IMR-90 (cell line): ENCODE results near the gene SLC6A3. TPM values are rescaled to one million over a fixed set of nuclear protein-coding genes. Genes with fewer than 3 reads are reported as not detected.

Experiments
- ATAC-seq: fragments of 200-7000 bp; cut with Tn5 transposase; 2 replicates; pipeline ENCODE4 v1.9.1; 2020; ENCODE audit warnings: low read depth, mild to moderate bottlenecking, moderate library complexity
- BruUV-seq: library from RNA; stranded (reverse); fragments of 400-500 nt; replicated peaks from 2 replicates; lab custom pipeline; 2021; lab: Mats Ljungman, UMichigan
- CTCF ChIA-PET: fragments of 300-600 bp; formaldehyde crosslinking; extraction: SDS; loops from one replicate; lab custom pipeline; 2021; ENCODE audit warnings: antibody characterized with exemption; lab: Yijun Ruan, JAX
- POLR2A ChIA-PET: fragments of 300-600 bp; sonication (Branson Sonifier 250); formaldehyde crosslinking; loops from one replicate; lab custom pipeline; 2022; ENCODE audit warnings: antibody characterized with exemption; ENCODE audit not compliant: unreplicated experiment; lab: Charles Lee
- DNase-seq: peaks from one replicate; pipeline ENCODE4 v3.0.0; 2013
- H2AFZ ChIP-seq: replicated peaks from 2 replicates; pipeline ENCODE3; 2013; ENCODE audit warnings: low read length, mild to moderate bottlenecking; ENCODE audit not compliant: poor library complexity
- H2AK5ac ChIP-seq: 2 replicates; pipeline ENCODE4 v1.6.1; 2013; ENCODE audit warnings: low read depth, low read length, inconsistent platforms
- H2AK9ac ChIP-seq: replicated peaks from 2 replicates; pipeline ENCODE3; 2013; ENCODE audit warnings: mild to moderate bottlenecking, low read depth, low read length, moderate library complexity; ENCODE audit not compliant: poor library complexity
- H2BK120ac ChIP-seq: 2 replicates; pipeline ENCODE4 v1.6.1; 2013; ENCODE audit warnings: low read depth, low read length, inconsistent platforms
- H2BK15ac ChIP-seq: 3 replicates; pipeline ENCODE4 v1.6.1; 2013; ENCODE audit warnings: low read depth, low read length, inconsistent platforms
- H2BK20ac ChIP-seq: 2 replicates; pipeline ENCODE4 v1.6.1; 2013; ENCODE audit warnings: low read depth, mild to moderate bottlenecking, inconsistent platforms, low read length, moderate library complexity
- H2BK5ac ChIP-seq: 2 replicates; pipeline ENCODE4 v1.6.1; 2013; ENCODE audit warnings: mild to moderate bottlenecking, low read depth, low read length, inconsistent platforms; ENCODE audit not compliant: poor library complexity, severe bottlenecking
- H3K14ac ChIP-seq: replicated peaks from 2 replicates; pipeline ENCODE4 v1.6.1; 2013; ENCODE audit warnings: low read depth, low read length, inconsistent platforms
- H3K18ac ChIP-seq: 2 replicates; pipeline ENCODE4 v1.6.1; 2013; ENCODE audit warnings: low read depth, low read length, control low read depth
- H3K23ac ChIP-seq: 2 replicates; pipeline ENCODE4 v1.6.1; 2013; ENCODE audit warnings: low read depth, low read length, inconsistent platforms
- H3K27ac ChIP-seq: 2 replicates; pipeline ENCODE4 v1.5.1; 2013; ENCODE audit warnings: mild to moderate bottlenecking, control low read depth, low read length; ENCODE audit not compliant: insufficient read depth
- H3K27me3 ChIP-seq: 2 replicates; pipeline ENCODE4 v1.6.1; 2013; ENCODE audit warnings: low read length; ENCODE audit not compliant: control insufficient read depth, insufficient read depth
- H3K36me3 ChIP-seq: 2 replicates; pipeline ENCODE4 v1.6.1; 2013; ENCODE audit warnings: low read length, mixed read lengths; ENCODE audit not compliant: control insufficient read depth, insufficient read depth
- H3K4ac ChIP-seq: 2 replicates; pipeline ENCODE4 v1.6.1; 2013; ENCODE audit warnings: low read depth, low read length, inconsistent platforms
- H3K4me1 ChIP-seq: 2 replicates; pipeline ENCODE4 v1.6.1; 2013; ENCODE audit warnings: low read length, mixed read lengths; ENCODE audit not compliant: control insufficient read depth, insufficient read depth
- H3K4me2 ChIP-seq: 2 replicates; pipeline ENCODE4 v1.6.1; 2013; ENCODE audit warnings: low read depth, mild to moderate bottlenecking, control low read depth, low read length, moderate library complexity
- H3K4me3 ChIP-seq: 2 replicates; pipeline ENCODE4 v1.5.1; 2013; ENCODE audit warnings: low read depth, mild to moderate bottlenecking, control low read depth, low read length, moderate library complexity; ENCODE audit not compliant: insufficient read depth
- H3K56ac ChIP-seq: 2 replicates; pipeline ENCODE4 v1.6.1; 2013; ENCODE audit warnings: low read length, inconsistent platforms; ENCODE audit not compliant: insufficient read depth; ENCODE audit errors: extremely low read depth
- H3K79me1 ChIP-seq, 2 experiments: 2 replicates each; pipeline ENCODE4 v1.6.1; 2013; ENCODE audit warnings: low read length in 2 of 2, inconsistent platforms in 1 of 2, low read depth in 1 of 2
- H3K9ac ChIP-seq: 2 replicates; pipeline ENCODE4 v1.6.1; 2013; ENCODE audit warnings: low read depth, low read length, control low read depth
- H3K9me1 ChIP-seq: 2 replicates; pipeline ENCODE4 v1.6.1; 2013; ENCODE audit warnings: low read length, inconsistent platforms; ENCODE audit not compliant: insufficient read depth
- H3K9me3 ChIP-seq: 2 replicates; pipeline ENCODE4 v1.6.1; 2013; ENCODE audit warnings: low read length; ENCODE audit not compliant: control insufficient read depth, insufficient read depth
- H4K20me1 ChIP-seq: 2 replicates; pipeline ENCODE4 v1.6.1; 2013; ENCODE audit warnings: low read length, inconsistent platforms; ENCODE audit not compliant: insufficient read depth
- H4K5ac ChIP-seq: 2 replicates; pipeline ENCODE4 v1.6.1; 2013; ENCODE audit warnings: mild to moderate bottlenecking, low read depth, low read length, control low read depth
- H4K8ac ChIP-seq, 2 experiments: 2 replicates each; pipeline ENCODE4 v1.6.1; 2013; ENCODE audit warnings: low read depth in 2 of 2, low read length in 2 of 2, control low read depth in 1 of 2, inconsistent platforms in 1 of 2
- H4K91ac ChIP-seq: 2 replicates; pipeline ENCODE4 v1.6.1; 2013; ENCODE audit warnings: low read depth, low read length, inconsistent platforms; ENCODE audit not compliant: insufficient read depth
- CEBPB ChIP-seq: IDR thresholded peaks from 2 replicates; pipeline ENCODE4 v1.6.1; 2012; ENCODE audit warnings: low read depth, low read length, improper control_type of control experiment
- CHD1 ChIP-seq: IDR thresholded peaks from 2 replicates; pipeline ENCODE4 v1.6.1; 2012; ENCODE audit warnings: low read depth, low read length, improper control_type of control experiment
- MAZ ChIP-seq: IDR thresholded peaks from 2 replicates; pipeline ENCODE4 v1.6.1; 2012; ENCODE audit warnings: low read depth, mild to moderate bottlenecking, low read length, improper control_type of control experiment, moderate library complexity, borderline replicate concordance
- RFX5 ChIP-seq: IDR thresholded peaks from 2 replicates; pipeline ENCODE4 v1.8.0; 2012; ENCODE audit warnings: low read depth, mild to moderate bottlenecking, low read length, moderate library complexity
- USF2 ChIP-seq: fragments of 150-350 bp; IDR thresholded peaks from 2 replicates; pipeline ENCODE4 v1.6.1; 2017; ENCODE audit warnings: mild to moderate bottlenecking, antibody characterized with exemption, low read length, low read depth
- WGBS, 2 experiments: methylation state at CpG; one replicate each; pipeline versions ENCODE4 v1.1.5 to v1.1.7; 2013; ENCODE audit warnings: missing lambda C conversion rate in 2 of 2; ENCODE audit not compliant: insufficient read length in 1 of 2; ENCODE audit errors: extremely low coverage in 2 of 2; 5-methylcytosine and 5-hydroxymethylcytosine counted together
- dilution Hi-C: fragments of 300-500 bp; cut with HindIII; formaldehyde crosslinking; loops from one replicate; pipeline ENCODE4 v1.14.3; 2018; ENCODE audit warnings: low sequenced_read_pairs; ENCODE audit not compliant: unreplicated experiment
- in situ Hi-C: fragments of 300-500 bp; cut with MboI; formaldehyde crosslinking; loops from 3 replicates; pipeline ENCODE4 v1.14.3; 2019; ENCODE audit warnings: low sequenced_read_pairs, inconsistent platforms, mixed read lengths
- intact Hi-C: fragments of 100-400 bp; cut with micrococcal nuclease; formaldehyde crosslinking; loops from 2 replicates; pipeline ENCODE4 v1.10.0; 2022
- polyA plus RNA-seq, 3 experiments: library from polyadenylated mRNA; depleted of rRNA; stranded (reverse); fragments of >200 nt; gene quantifications; 2 replicates each; pipeline ENCODE4 v1.2.3, GENCODE V29; 2012; ENCODE audit warnings: low replicate concordance in 1 of 3
- total RNA-seq: library from RNA; depleted of rRNA; stranded (reverse); fragments of >200 nt; gene quantifications from 2 replicates; pipeline ENCODE4 v1.2.3, GENCODE V29; 2012

Gene SLC6A3
- total and polyA plus RNA-seq, 2 of the 4 experiments (the other 2 are of a cell fraction) = not detected

GRCh38 chr5:1364211-1364610 is 81.0 kb downstream of the SLC6A3 start:
- no peak overlapping the region for H2AK9ac ChIP-seq
- ChIA-PET CTCF (no interaction called here), POLR2A (no interaction called here)
- dilution Hi-C loops (no loop called here), intact Hi-C loops (no loop called here), in situ Hi-C loops (loop anchor here (25.0 kb wide), 1 partner anchor 273 kb away; no protein-coding TSS in a partner anchor)
- ATAC-seq (no peak), DNase-seq (no peak)
- H3K9me1 ChIP-seq = no peaks in the 10 kb centered on the region
- H3K18ac ChIP-seq = no peak overlapping the region
- no peak overlapping the region for H3K27ac ChIP-seq
- H4K20me1 ChIP-seq = no peaks in the 10 kb centered on the region
- TF ChIP-seq MAZ (no peak), RFX5 (no peak), CHD1 (no peak), USF2 (no peak), CEBPB (no peak)
- H3K9me3 ChIP-seq = no peaks in the 10 kb centered on the region
- no peak overlapping the region for H3K4me3 ChIP-seq
- H3K36me3 ChIP-seq = no peaks in the 10 kb centered on the region
- no peak overlapping the region for H3K4ac ChIP-seq
- no peak overlapping the region for H2AK5ac ChIP-seq
- no peak overlapping the region for H2BK120ac ChIP-seq
- no peak overlapping the region for H2BK5ac ChIP-seq
- no peak overlapping the region for H4K8ac ChIP-seq
- no peak overlapping the region for H3K4me2 ChIP-seq
- H3K9ac ChIP-seq = no peak overlapping the region
- WGBS, 2 experiments = 86% methylated on average over 1 of the region's 9 CpGs; no CpG with 5 or more reads in 1 of the 2 experiments
- H2BK20ac ChIP-seq = no peak overlapping the region
- no peak overlapping the region for H4K91ac ChIP-seq
- H2BK15ac ChIP-seq = no peak overlapping the region
- no peaks in the 10 kb centered on the region for H3K79me1 ChIP-seq
- H3K23ac ChIP-seq = no peak overlapping the region
- no peak overlapping the region for H2AFZ ChIP-seq
- H4K5ac ChIP-seq = no peak overlapping the region
- no peak overlapping the region for H3K14ac ChIP-seq
- H3K4me1 ChIP-seq = no peaks in the 10 kb centered on the region
- H3K27me3 ChIP-seq = peaks cover 42% of the 10 kb centered on the region
- no peak overlapping the region for H3K56ac ChIP-seq
- BruUV-seq = no TSS peak
